Testis (tissue), 2 donors: ENCODE results near the gene GNPTAB.

Experiments used
- CTCF ChIP-seq, 3 experiments: fragments of 450-650 bp in 2 of 3; fragments of 200-600 bp in 1 of 3; sonication (generic) in 1 of 3; IDR thresholded peaks; one replicate each; pipeline ENCODE4 v1.5.1; 2016 to 2019; ENCODE audit warnings: antibody characterized with exemption in 3 of 3, mild to moderate bottlenecking in 2 of 3, moderate library complexity in 1 of 3
- POLR2A ChIP-seq: fragments of 450-650 bp; IDR thresholded peaks from one replicate; pipeline ENCODE4 v1.6.1; 2017; ENCODE audit warnings: antibody characterized with exemption, mild to moderate bottlenecking, moderate library complexity

GRCh38 chr12:101824831-101825230 is 5.9 kb downstream of the GNPTAB start:
- TF ChIP-seq POLR2A (no peak), CTCF (IDR thresholded peaks at IDR 0.05) (no peak)
